Measurements from ENCODE around the gene PRM3.

Gene PRM3

GRCh38 chr16:11229432-11229831 is 44.0 kb downstream of the PRM3 start:
- in situ Hi-C loops (cut with HindIII; ENCODE audit: low sequenced_read_pairs) = no loop called here

- in situ Hi-C loops (cut with HindIII; ENCODE audit: low sequenced_read_pairs) = no loop called here
Measured at GRCh38 chr16:11225677-11226549, 47.5 kb downstream of the PRM3 start.

GRCh38 chr16:11224894-11225676 is 48.3 kb downstream of the PRM3 start:
- in situ Hi-C loops (cut with HindIII; ENCODE audit: low sequenced_read_pairs) = no loop called here

- in situ Hi-C loops (cut with HindIII; ENCODE audit: low sequenced_read_pairs) = no loop called here
Measured at GRCh38 chr16:11224096-11224893, 49.1 kb downstream of the PRM3 start.

All from DLD1 (cell line).